SW 1271 (cell line): ENCODE measurements around the gene EPB41L2.

Experiments
- DNase-seq, 2 experiments: peaks; one replicate each; lab custom pipeline; 2025; lab: John Stamatoyannopoulos, UW

The EPB41L2 gene

DNA sequence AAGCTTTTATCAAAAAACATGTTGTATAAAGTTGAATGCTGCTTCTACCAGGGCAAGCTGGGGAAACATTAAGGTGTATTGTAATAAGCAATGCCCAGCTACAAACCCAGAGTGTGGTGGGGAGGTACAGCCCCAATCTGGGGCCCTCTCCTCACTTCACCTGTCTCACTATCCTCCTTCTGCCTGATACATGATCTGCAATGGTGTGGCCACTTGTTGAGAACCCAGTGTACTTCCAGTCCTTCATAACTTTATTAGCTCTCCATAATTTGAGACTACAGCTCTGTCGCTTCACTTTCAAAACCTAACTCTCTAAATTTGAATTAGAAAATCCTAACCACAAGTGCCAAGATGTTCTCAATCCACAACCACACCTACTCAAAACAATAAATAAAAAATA, 84.9 kb downstream of the EPB41L2 start:
- DNase-seq: no peak

DNA sequence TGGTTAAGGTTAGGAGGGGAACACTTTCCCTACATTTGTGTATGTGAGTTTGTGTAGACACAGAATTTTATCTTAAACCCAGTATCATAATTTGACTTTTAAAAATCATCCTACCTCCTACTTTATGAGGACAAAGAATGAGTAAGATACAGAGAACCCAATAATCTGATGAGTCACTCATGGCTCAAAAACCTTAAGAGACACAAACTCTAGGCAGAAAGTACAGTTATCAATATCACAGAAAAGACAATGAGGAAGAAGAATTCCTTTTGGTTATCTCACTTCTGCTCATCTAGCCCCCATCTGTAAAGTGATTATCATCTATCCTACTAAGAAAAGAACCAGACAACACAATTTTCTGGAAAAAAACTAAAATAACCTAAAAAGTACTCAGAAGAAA, 87.7 kb downstream of the EPB41L2 start:
- DNase-seq: no peak

DNA sequence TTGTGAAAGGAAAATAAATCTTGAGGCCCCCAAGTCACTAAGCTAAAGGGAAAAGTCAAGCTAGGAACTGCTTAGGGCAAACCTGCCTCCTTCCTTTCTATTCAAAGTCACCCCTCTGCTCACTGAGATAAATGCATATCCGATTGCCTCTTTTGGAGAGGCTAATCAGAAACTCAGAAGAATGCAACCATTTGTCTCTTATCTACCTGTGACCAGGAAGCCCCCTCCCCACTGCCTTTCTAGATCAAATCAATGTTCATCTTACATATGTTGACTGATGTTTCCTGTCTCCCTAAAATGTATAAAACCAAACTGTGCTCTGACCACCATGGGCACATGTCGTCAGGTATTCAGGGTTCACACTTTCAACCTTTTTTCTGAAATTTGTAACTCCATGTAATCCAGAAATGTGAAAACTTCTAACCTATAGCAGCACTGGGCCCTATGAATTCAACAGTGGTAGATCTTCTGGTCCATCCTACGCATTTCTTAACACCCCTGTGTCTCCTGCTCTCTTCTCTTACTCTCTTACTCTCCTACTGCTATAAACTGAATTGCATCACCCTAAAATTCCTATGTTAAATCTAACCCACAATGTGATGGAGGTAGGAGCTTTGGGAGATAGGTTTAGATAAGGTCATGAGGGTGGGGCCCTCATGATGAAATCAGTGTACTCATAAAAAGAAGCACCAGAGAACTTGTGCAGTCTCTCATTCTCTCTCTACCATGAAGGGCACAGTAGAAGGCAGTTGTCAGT, 89.3 kb downstream of the EPB41L2 start:
- no peak for DNase-seq

DNA sequence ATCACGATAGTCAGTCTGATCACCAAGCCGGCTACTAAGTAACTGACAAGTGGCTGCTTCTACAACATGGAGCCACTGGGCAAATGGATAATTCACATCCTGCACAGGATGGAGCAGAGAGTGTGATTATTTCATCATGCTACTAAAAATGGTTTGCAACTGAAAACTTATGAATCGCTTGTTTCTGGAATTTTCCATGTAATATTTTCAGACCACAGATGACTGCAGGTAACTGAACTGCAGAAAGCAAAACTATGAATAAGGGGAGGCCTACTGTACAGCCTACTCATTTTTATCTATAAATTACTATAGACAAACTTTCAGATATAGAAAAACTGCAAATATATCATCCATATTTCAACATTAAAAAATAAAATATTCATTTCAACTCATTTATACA, 91.5 kb downstream of the EPB41L2 start:
- DNase-seq: no peak

DNA sequence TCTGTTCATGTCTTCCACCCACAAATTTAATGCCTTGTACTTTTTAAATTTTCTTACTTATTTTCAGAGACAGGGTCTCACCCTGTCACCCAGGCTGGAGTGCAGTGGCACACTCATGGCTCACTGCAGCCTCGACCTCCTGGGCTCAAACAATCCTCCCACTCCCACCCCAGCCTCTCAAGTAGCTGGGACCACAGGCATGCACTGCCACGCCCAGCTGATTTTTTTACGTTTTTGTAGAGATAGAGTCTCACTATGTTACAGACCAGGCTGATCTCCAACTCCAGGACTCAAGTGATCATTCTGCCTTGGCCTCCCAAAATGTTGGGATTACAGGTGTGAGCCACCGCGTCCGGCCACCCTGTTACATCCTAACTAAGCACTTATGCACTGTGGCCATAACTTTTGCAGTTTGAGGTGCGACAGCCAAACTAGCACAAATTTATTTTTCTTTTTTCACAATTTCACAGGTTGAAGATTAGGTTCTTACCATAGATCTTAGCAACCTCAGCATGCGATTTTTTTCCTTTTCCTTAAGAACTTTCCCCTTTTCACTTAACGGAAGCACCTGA, 92.1 kb downstream of the EPB41L2 start:
- no peak for DNase-seq

DNA sequence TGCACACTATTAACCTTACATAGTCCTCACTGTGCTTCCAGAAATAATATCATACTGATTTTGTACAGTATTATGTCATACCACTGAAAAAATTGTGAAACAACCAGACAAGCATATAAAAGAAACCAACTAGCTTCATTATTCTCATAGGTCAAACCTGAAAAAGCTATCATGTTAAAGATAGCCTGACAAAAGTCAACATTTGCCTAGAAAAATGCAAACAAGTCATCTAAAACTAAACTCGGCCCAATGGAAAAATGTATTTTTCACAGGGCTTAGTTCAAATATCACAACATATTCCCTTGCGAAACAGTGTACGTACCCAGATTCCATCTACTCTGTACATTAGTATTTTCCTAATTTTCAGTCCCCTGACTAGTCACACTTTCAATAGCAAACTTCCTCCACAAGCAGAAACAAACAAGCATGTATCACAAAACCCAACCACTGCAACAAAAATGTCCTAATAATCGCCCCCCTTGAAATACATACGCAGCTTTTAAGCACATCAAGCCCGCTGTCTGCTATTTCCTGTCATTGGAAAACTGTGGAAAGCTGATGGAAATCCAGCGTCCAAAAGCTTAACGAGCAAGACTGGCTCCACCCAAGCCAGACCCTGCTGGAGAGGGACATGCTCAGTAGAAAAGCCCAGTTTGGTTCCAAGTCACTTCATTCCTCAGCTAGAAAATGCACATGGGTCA, 93.1 kb downstream of the EPB41L2 start:
- no peak for DNase-seq

DNA sequence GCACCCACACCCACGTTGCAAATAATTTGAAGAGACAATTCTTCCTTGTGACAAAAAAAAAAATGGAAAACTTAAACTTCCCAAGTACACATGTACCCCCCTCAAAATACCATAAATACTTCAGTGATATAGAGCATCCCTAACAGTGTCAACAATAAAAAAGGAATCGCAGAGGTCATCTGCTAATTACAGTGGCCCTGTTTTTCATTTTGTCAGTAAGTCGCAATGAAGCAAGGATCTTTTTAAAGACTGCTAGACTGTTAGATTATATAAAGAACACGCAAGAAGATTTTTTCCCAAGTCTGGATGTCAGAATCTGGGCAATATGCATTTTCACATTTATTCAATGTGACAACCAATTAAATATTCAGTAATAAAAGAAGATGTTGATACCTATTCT, 93.9 kb downstream of the EPB41L2 start:
- no peak for DNase-seq

DNA sequence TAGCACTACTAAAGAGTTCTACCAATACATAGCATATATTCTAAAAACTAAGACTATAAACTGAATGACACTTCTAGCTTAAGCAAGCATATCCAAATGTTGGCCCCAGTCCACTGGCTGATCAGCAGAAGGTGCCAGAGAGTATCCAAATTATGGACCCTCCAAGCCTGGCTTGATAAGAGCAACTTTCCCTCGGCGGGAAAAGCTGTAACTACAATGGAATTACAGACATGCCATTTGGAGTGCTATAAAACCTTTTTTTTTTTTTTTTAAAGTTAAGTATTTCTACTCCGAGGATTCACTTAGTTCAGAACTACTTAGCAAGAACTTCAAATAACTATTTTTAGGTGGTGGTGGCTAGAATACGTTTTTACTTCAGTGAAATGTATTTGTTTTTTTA, 94.6 kb downstream of the EPB41L2 start:
- no peak for DNase-seq

DNA sequence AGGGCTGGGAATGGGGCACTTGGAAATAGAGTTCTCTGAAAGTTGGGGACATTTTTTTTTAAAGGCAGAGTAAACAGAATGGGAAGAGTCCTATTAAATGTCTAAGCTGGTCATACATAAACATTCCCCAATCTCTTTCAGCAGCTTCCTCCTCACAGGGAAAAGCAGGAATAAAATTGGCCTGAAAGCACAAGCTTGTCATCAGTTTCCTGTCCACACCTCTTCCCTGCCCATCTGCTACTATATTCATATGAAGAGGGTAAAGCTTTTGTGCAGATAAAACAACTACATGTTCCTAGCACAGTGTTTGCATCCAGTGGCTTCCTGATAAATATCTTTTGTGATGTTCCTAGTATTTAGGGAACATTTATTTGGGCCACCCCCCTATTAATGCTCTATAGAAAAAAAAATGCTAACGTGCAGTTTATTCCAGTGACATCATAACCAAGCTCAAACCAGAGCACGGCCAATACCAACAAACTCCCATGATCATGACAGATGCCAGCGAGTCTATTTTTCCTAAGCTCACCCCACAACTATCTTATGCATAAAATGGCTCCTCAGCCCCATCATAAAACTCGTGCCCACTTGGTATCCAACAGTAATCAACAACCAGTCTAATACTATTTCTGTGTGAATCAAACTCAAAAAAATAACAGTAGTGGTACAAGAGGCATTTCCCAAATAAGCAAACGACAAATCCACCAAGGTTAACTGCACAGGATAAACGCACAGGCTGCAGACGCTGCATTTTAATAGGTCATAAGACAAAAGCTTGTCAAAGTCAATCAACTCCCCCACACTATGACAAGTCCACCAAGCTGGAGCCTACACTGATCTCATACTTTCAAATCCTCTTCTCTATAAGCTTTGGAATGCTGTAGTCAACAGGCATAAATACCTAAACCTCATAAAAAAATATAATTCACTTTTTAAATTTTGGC, 95.3 kb downstream of the EPB41L2 start:
- DNase-seq: no peak

DNA sequence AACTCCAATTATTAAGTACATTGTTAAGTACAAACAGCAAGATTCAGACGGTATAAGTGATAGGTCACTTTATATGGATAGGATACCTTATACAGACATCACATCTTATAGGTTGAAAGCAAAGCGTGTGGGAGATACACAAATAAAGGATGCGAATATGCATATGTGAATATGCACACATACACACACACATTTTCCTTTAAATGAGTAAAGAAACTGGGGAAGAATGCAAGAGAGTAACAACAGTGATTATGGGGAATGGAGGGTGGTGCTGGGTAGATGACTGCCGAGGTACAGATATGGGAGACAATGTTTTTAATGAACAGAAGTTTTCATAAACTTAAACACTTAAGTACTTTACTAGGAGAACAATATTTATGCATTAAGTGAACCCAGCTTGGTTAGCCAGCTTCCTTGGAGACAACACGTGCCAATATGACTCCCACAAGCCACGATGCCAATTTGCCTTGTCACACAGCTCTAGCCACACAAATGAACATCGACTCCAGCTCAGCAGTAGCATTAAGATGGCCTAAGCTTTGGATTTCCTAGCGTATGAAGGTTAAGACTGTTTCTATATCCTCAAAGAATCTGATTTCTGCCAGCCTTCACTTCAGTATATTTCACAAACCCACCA, 96.6 kb downstream of the EPB41L2 start:
- no peak for DNase-seq

DNA sequence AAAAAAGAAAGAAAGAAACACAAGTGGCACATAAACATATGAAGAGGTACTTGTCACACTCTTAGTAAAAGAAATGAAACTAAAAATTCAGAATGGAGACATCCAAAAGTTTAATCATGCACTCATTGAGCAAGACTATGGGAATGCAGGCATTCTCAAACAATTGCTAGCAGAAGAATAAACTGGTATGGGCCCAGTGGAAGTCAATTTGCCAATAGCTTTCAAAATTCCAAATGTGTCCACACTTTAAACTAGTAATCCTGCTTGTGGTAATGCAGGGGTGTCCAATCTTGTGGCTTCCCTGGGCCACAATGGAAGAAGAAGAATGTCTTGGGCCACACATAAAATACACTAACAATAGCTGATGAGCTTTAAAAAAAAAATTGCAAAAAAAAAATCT, 97.4 kb downstream of the EPB41L2 start:
- DNase-seq: no peak

DNA sequence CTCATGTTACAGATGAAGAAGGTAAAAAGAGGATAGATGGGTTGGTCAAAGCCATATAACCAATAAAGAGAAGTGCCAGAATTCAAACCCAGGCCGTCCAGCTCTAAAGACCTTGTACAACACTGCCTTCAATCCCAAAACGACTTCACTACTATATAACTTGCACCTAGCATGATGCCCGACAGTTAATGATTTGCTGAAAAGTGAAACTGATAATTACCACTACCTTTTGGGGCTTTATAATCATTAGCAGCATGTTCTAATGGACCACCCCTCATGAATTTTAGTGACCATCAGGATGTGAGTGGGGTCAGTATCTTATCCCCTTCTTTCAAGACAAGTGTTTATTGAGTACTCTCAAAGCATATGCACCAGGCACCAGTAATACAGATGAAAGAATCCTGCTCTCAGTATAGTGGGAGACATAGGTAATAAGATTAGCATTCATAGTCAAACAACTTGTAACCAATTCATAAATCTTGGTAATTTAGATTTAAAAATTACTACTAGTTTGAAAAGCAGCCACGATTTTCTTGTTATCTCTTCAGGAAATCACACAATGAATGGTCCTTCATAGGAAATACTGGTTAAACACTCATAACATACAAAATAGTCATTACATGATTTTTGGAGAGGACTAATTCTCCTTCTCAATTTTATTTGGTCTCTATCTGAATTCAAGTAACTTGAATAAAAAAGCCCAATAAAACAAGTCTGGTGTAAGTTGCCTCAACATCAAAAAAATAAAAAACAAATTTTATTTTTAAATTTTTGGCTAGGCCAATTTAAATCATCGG, 98.0 kb downstream of the EPB41L2 start:
- DNase-seq: no peak

DNA sequence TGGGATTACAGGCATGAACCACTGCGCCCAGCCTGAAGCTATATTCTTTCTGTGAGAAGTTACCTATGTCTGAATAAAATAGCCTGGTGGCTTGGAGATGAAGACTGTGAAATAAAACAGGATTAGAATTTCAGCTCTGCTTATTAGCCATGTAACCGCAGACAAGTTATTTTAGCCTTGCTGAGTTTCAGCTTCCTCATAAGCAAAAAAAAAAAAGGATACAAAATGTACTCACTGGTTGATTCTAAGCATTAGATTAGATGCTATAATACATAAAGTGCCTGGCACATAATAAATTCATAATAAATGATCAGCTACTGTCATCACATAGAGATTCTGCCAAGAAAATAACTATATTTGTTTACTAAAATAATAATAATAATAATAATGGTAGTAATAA, 98.8 kb downstream of the EPB41L2 start:
- DNase-seq: no peak

DNA sequence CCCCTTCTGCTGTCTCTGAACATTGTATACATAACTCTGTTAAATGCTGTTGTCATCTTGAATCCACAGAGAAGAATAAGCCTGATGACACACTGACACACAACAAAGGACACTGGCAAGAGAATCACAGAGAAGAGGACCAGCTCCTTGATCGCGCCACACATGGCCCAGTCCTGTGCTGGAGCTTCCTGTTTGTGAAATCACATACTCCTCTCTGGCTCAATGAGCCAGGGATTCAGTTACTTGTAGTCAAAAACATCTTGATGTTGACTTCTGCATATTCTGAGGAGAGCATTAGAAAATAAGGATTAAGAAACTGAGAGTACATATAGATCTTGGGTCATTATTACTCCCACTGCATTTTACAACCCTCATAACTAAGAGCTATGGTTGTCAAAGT, 100.1 kb downstream of the EPB41L2 start:
- DNase-seq: no peak

DNA sequence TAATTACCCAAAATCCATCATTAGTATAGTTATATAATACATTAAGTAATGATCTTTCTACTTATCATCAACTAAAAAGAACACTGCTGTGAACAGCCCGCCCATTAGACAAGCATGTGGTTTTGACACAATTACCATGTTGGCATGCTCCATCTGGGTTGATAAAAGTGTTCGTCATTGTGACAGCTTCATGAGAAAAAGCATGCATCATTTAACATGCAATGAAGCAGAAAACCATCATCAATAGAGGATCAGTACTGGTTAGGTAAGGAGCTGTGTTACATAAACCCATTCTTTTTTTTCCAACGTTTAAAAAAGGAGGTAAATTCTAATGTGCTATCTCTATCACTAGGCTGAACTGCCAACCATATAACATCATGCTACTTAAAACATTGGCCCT, 101.9 kb downstream of the EPB41L2 start:
- DNase-seq: no peak

DNA sequence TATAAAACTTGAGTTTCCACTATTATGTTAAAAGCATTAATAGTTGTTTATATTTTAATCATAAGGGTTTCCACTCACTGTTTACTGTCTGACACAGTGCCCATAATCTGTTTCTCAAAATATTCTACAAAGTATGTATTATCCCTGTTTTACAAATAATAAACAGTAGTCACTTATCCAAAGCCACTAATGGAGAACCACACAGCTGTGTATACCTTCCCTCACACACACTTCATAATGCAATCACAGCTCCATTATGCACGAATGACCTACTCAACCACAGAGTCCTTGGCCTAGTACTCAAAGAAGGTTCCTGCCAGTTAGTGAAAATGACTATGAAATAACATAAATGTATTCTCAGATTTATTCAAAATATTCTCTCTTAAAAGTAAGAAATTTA, 103.1 kb downstream of the EPB41L2 start:
- no peak for DNase-seq

DNA sequence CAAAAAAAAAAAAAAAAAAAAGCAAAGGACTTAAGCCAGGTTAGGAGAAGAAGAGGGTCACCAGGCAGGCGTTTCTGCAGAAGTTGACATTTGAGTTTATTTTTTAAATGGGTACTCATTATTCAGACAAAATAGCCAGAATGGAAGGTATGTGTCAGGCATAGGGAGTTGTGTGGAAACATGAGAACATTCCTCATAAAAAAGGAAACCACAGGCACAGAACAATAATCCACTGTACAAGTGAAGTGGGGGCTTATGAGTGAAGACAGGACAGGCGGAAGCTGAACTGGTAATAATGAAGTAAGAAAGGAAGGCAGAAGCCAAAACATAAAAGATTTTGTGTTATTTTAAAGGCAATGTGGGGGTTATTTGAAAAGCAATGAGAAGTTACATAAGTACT, 104.6 kb downstream of the EPB41L2 start:
- no peak for DNase-seq

DNA sequence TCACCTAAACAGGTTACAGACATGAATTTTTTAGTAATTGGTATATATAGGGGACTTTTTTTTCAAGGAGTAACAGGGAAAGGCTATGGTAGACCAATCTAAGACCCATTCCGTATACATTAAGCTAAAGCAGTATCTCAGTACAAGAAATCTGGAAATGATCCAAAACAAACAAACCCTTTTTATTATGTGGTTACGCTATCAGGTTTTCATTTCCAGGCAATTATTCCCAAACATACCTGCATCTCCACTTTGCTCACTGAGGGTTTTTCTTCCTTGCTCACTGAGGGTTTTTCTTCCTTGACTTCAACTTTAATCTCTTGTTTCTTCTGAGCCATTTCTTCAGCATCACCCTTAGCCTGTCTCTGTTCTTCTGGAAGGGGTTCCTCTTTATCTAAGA, 107.3 kb downstream of the EPB41L2 start:
- DNase-seq: no peak

DNA sequence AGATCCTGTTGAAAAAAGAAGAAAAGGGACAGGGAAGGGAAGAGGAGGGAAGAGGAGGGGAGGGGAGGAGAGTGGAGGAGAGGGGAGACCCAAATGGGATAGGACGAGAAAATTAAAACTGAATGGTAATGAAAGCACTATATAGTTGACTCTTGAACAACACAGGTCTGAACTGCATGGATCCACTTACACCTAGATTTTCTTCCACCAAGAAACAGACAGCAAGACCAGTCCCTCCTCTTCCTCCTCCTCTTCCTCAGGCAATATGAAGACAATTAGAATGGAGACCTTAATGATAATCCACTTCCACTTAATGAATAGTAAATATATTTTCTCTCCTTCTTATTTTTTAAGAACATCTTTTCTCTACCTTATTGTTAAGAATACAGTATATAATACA, 113.5 kb downstream of the EPB41L2 start:
- DNase-seq: no peak

DNA sequence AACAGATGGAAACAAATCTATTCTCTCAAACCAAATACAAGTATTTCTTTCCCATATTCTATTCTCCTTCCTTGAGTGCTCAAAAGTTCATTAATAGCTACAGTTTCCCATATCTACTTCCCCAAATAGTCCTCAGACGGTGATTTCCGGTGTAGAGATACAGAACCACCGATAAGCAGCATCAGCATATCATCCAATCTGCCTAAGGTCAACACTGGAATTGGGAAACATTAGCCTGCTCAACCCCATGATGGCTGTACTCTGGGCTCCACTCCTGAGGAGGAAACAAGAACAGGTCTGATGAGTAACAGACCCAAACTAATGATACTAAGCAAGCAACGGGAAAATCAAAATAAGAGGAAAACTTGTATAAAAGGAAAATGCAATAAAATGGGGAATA, 115.6 kb downstream of the EPB41L2 start:
- DNase-seq: no peak

DNA sequence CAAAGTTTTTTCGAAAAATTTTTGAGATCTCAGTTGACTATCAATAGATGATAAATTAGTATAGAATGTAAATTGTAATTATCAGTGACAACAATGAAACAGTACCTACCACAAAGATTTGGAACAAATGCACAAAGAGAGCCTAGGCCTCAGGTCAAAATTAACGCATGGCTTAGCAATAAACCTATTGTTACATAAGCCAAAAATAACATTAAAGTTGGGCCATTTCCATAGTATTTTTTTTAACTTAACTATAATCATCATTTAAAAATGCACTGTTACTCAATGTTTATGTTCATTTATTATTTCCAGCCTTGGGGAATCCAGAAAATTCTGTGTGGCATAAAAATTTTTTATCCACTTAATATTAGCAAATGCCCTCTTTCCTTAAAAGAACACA, 117.0 kb downstream of the EPB41L2 start:
- no peak for DNase-seq
